ENCODE measurements around the gene STIM1. TPM values are rescaled to one million over a fixed set of nuclear protein-coding genes. Genes with fewer than 3 reads are reported as not detected.

The STIM1 gene
- total RNA-seq, 1 donor from 2014 or later: 16.5 TPM

DNA sequence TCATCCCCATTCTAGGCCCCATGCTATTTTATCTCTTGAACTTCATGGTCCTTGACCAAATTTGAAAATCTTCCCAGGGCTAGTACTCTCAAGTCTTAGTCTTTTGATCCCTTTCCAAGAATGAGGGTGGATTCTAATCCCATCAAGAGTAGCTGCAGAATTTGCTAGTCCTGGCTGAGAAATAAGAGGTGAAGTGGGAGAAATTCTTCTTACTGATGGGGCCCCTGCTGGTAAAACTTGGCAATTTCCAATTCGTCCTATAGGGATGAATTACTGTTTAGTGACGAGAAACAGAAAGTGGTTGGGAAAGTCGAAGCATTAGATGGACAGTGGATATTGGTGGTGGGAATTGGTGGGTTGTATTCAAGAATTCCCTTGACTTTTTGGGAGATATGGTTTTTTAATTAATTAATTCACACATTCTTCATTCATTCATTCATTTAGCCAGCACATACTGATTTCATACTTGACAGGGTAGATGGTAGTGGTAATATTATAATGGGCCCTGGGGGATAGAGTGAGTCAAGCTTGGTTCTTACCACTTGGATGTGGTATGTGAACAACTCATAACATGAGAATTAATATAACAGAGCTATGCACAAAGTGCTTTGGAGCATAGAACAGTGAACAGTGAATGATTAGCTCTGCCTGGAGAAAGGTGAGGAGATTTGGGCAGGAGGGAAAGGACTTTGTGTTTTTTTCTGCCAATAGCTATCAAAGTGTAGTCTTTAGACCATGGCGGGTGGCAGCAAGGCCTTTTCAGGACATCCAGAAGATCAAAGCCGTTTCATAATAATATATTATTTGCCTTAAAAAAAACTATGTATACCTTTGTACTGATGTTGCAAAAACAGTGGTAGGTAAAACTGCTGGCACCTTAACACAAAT lies 103.8 kb downstream of the STIM1 start:
- TF ChIP-seq, protein P1, sequence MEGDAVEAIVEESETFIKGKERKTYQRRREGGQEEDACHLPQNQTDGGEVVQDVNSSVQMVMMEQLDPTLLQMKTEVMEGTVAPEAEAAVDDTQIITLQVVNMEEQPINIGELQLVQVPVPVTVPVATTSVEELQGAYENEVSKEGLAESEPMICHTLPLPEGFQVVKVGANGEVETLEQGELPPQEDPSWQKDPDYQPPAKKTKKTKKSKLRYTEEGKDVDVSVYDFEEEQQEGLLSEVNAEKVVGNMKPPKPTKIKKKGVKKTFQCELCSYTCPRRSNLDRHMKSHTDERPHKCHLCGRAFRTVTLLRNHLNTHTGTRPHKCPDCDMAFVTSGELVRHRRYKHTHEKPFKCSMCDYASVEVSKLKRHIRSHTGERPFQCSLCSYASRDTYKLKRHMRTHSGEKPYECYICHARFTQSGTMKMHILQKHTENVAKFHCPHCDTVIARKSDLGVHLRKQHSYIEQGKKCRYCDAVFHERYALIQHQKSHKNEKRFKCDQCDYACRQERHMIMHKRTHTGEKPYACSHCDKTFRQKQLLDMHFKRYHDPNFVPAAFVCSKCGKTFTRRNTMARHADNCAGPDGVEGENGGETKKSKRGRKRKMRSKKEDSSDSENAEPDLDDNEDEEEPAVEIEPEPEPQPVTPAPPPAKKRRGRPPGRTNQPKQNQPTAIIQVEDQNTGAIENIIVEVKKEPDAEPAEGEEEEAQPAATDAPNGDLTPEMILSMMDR (conservative IDR thresholded peaks at IDR 0.05; ENCODE audit: low read depth, low read length): peak; percentile 46
- no peak overlapping the region for H3K4me3 ChIP-seq (ENCODE audit: low read depth, low read length)
- peak; percentile 84 for DNase-seq (ENCODE audit: low read depth)

DNA sequence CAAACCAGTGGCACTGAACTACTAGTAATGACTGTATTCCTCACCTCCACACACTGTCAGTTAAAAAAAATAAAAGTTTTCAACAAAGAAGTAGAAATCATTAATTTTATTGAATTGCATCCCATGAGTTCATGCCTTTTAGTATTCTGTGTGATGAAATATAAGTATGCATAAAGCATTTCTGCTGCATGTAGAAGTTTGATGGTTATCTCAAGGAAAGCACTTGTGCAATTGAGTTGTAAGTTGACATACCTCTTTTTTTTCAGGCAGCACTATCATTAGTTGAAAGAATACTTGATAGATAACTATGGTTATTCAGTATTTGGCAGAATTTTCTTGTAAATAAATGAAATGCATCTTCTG lies 104.4 kb downstream of the STIM1 start:
- TF ChIP-seq, protein P1 (conservative IDR thresholded peaks at IDR 0.05; ENCODE audit: low read depth, low read length): no peak
- DNase-seq (ENCODE audit: low read depth): no peak
- H3K4me3 ChIP-seq (ENCODE audit: low read depth, low read length): no peak overlapping the region

- no peak for DNase-seq (ENCODE audit: low read depth)
- TF ChIP-seq, protein P1 (conservative IDR thresholded peaks at IDR 0.05; ENCODE audit: low read depth, low read length): no peak
- H3K4me3 ChIP-seq (ENCODE audit: low read depth, low read length): no peak overlapping the region
Measured at GRCh38 chr11:3962406-3962840, 107.0 kb downstream of the STIM1 start.

DNA sequence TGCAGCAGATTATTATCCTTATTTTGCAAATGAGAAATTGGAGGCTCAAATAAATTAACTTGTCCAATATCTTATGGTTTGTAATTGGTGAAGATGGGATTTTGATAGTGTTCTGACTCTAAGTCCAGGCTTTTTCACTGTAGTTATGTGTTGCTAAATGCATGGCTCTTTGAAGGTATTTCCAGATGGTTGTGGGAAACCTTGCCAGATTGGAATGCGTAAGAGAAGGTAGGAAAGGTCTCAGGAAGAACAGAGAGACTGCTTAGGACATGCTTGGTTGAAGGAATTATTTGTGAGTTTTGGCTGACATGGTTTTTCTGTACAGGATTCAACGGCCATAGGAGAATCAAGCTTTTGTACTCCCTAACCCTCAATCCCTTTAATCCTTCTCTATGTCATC lies 108.6 kb downstream of the STIM1 start:
- TF ChIP-seq, protein P1 (conservative IDR thresholded peaks at IDR 0.05; ENCODE audit: low read depth, low read length): no peak
- H3K4me3 ChIP-seq (ENCODE audit: low read depth, low read length): no peak overlapping the region
- no peak for DNase-seq (ENCODE audit: low read depth)

- no peak for DNase-seq (ENCODE audit: low read depth)
- TF ChIP-seq, protein P1 (conservative IDR thresholded peaks at IDR 0.05; ENCODE audit: low read depth, low read length): no peak
- no peak overlapping the region for H3K4me3 ChIP-seq (ENCODE audit: low read depth, low read length)
Measured at GRCh38 chr11:3964935-3965604, 109.6 kb downstream of the STIM1 start.

- DNase-seq (ENCODE audit: low read depth): no peak
- no peak overlapping the region for H3K4me3 ChIP-seq (ENCODE audit: low read depth, low read length)
- TF ChIP-seq, protein P1 (conservative IDR thresholded peaks at IDR 0.05; ENCODE audit: low read depth, low read length): no peak
Measured at GRCh38 chr11:3967695-3968094, 112.2 kb downstream of the STIM1 start.
